ENCODE data around the gene ARID1B.
A peak's percentile ranks its signal among the peaks of the same experiment; 100 is the strongest.

ARID1B gene

DNA sequence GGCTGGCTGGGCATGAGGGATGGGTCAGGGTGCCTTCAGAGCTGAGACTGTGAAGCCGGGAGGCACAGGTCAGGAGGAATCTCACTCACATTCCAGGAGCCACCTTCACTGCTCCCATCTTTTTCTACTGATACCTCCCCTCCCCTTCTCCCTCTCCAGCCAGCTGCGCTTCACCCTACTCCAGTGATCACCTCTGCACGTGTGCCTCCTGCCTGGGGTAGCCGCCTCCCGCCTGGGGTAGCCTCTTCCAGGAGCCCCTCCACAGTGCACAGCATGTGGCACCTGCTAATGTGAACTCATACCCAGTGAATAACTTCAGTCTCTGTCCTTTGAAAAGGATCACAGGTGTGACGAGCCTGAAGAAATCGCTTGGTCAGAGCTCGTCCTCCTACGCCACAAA, 313.6 kb downstream of the ARID1B start:
- DNase-seq (ENCODE audit: extremely low read depth in 1 of 2, low read depth in 1 of 2) = no peak

DNA sequence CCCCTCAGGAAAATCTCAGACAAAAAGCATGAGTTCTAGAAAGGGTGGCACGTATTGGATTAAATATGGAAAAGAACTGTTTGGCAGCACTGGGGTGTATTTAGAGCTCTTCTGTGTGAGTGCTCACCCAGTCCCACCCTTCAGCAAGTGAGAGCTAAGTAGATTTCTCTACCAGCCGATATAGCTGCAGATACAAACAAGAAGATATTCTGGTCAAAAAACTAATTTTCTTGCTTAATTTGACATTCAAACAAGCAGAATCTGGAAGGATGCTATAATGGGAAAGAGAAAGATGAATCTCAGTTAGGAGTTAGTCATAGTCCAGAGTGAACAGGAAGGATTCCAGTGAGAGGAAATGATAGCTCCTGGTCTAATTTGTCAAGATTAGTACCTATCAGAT, 314.1 kb downstream of the ARID1B start:
- DNase-seq (ENCODE audit: extremely low read depth in 1 of 2, low read depth in 1 of 2) = no peak

DNA sequence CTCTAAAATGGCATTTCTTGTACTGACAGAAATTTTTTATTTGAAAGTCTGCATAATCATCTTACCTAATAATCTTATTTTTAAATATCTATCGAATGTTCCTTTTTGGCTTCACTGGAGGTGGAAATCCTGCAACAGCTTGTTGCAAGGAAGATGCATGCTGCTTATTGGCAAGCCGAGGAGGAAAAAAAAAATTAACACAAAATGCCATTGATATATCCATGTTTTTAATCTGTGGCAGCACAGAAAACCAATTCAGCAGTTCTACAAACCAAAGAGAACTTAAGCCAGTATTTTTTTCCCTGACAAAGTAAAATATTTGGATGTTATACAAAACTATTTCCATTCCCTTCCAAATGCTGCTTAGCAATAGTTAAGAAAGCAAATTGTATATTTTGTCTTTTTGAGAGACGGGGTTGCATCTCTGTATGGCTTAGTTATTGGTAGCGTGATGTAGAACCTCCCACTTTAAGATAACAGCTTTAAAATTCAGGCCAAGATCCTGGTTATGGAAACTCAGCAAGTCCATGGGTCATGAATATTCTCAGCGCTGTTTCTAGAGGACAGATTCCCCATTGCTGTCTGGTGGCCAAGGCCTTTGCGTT, 314.8 kb downstream of the ARID1B start:
- DNase-seq (ENCODE audit: extremely low read depth in 1 of 2, low read depth in 1 of 2) = no peak

DNA sequence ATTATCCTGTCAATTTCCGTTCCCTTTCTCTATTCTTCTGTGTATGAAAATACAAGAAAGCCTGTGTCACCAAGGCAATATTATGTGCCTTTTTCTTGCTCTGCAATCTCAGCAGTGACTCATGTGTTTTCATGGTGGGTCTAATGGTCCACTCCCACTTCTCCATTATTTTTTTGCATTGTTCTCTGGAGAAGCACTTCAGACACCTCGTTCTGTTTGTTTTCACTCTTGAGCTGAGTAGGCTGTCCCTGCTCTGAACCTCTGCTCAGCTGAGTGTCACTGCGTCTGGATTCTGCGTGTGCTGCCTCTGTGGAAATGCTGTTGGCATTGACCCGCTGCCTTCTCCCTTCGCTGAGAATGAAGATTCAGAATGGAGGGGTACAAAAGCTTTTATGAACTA, 315.6 kb downstream of the ARID1B start:
- no peak for DNase-seq (ENCODE audit: extremely low read depth in 1 of 2, low read depth in 1 of 2)

DNA sequence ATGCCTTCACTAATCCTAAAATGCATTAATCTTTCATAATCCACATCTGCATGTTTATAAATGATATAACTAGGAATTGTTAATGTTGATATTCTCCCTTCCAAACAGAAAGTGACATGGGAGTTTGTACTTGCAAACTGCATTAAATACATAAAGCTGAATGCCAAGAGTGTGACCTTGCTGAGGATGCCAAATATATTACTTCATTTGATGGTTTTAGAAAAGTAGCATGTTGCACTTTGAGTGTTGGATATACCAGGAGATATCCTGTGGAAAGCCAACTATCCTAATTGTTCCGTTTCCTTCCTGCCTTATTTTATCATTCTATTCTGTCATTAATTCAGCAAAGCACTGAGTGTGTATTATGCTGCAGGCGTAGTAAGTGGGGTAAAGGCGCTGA, 316.4 kb downstream of the ARID1B start:
- DNase-seq (ENCODE audit: extremely low read depth in 1 of 2, low read depth in 1 of 2) = no peak

DNA sequence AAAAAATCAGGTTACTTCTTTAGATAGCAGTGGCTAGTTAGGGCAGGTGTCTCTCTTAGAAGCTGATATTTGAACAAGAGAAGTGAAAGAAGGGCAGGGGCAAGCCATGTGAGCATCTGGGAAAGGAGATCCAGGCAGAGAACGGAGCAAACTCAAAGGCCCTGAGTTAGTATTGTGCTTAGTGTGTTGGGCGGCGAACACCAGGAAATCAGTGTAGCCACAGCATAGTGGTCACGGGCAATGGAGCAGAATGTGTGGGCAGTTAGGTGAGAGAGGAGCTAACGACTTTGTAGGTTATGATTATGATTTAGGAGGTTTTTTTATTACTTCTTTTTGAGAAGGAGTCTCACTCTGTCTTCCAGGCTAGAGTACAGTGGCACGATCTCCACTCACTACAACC, 316.9 kb downstream of the ARID1B start:
- DNase-seq (ENCODE audit: extremely low read depth in 1 of 2, low read depth in 1 of 2) = no peak

DNA sequence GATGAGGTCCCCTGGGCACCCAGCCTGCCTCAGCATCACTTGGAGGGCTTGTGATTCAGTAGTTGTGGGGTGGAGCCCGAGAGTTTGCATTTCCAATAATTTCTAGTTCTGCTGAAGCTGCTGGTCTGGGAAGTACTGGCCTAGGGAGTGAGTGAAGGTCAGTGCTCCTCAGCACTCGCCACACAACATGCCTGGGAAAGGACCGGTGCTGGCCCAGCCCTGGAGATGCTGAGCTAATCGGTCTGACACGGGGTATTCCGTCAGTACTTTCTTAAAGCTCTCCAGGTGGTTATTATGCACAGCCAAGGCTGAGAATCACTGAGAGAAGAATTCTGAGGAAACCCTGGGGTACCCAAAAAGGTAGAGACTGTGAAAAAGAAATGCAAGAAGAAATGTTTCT, 317.9 kb downstream of the ARID1B start:
- DNase-seq (ENCODE audit: extremely low read depth in 1 of 2, low read depth in 1 of 2) = no peak

DNA sequence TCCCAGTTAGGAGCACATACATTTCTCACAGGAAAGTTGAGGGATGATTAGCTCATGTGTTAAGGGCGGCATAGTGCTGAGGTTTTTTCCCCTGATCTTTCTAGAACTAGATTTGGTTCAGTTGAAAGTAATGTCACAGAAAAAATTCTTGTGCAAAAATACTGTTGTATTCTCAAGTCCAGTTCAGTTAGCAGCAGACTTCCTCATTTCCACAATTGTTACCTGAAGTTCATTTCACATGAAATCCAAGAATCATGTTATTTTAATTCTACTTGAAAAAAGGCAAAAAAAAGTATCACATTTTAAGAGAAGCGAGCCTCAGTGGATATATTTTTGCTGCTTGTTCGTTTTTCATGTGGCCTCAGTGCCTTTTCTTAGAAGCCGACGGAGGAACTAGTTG, 318.4 kb downstream of the ARID1B start:
- no peak for DNase-seq (ENCODE audit: extremely low read depth in 1 of 2, low read depth in 1 of 2)

DNA sequence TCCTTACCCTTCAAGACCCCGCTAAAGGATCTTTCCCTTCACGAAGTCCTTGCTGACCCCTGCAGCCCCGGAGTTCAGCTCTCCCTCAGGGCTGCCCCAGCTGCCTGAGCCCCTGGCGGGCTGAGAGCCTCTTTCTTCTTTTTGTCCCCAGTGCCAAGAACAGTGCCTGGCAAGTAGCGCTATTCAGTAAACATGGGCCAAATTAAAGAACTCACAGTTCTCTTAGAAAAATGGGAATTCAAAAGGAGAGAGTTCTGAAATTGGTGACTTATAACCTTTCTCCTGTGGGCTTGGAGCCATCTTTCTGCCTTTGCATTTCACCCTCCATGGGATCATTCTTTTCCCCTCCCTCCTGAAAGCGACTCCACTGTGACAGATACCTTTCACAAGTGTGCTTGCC, 318.9 kb downstream of the ARID1B start:
- DNase-seq (ENCODE audit: extremely low read depth in 1 of 2, low read depth in 1 of 2) = no peak

DNA sequence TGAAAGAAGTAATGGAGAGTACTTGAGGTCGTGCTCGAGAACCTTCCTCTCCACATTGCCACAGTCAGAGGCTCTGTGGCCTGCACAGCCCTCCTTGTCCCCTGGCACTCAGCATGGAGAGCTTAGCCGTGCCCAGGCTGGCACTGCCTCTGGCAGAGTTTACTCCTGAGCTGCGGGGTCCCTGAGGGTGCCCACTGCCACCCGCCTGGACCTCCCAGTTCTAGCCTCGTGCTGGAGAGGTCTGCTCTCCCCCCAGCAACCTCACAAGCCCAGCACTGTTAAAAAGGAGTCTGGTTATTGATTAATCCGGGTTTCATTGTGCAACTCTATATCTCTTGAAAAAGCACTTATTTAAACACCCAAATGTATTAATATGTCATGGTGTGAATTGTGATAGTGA, 319.3 kb downstream of the ARID1B start:
- no peak for DNase-seq (ENCODE audit: extremely low read depth in 1 of 2, low read depth in 1 of 2)

DNA sequence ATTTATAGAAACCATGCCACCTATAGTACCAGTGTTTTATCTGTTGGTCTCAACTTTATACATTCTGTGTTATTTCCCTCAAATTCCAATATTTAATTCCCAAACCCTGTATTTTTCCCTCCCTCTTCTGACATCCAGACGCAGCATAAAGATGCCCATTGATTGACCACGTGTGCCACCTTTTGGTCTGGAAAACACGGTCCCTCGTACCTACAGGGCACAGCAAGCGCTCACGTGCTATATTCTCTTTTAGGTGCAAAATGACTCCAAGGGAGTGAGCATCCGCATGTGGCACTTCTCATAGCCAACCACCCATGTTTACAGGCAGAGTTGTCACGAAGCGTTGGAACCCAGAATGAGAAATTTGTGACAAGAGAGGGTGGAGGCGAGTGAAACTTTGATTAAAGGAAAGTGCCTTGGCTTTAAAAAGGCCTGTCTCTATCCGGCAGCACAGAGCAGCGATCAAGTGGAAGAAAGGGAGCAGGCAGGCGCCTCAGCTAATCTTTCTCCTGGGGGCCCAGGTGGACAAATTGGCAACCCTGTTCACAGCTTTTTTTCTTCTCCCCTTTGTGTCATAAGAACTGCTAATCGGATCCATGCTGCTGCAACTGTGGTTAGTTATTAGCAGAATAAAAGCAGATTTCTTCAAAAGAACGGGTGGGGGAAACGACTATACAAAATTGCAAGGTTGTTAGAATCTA, 320.2 kb downstream of the ARID1B start:
- no peak for DNase-seq (ENCODE audit: extremely low read depth in 1 of 2, low read depth in 1 of 2)

DNA sequence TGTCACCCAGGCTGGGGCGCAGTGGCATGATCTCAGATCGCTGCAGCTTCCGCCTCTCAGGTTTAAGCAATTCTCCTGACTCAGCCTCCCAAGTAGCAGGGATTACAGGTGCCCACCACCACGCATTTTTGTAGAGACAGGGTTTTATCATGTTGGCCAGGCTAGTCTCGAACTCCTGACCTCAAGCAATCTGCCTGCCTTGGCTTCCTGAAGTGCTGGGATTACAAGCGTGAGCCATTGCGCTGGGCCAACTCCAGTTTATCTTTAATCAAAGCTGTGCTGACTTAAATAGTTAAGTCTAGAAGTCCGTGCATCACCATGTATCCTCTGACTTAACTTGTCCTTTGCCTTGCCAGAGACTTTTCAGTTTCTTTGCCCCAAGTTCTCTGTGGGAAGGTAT, 321.8 kb downstream of the ARID1B start:
- no peak for DNase-seq (ENCODE audit: extremely low read depth in 1 of 2, low read depth in 1 of 2)

DNA sequence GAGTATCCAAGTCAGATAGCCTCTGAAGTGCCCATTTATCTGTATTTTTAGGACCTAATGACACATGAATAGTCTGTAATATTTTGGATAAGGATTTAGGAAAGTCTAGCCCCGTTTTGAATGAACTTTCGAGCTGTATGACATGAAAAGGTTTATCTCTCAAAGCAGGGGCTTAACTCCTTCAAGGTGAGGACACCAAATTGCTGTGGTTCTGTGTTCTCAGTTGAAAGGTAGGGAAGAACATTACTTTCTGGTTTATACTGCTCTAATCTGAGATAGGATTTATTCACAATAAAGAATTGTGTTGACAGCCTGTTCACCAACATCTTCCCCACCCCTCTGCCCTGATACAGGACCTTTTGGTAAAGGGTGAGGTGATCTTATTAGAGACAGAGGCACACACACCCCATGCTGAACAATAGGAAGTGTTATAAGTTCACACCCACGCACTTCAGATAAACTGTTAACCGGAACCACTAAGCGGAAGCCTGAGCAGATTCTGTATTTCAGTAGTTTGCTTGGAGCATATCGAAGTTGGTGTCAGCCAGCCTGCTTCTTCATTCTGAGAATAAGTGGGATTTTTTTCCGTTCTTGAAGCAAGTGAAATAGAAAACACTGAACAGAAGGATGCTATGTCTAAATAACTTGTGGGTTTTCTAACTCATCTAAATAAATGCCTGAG, 322.9 kb downstream of the ARID1B start:
- DNase-seq (ENCODE audit: extremely low read depth in 1 of 2, low read depth in 1 of 2) = peak; percentile 10 to 46

DNA sequence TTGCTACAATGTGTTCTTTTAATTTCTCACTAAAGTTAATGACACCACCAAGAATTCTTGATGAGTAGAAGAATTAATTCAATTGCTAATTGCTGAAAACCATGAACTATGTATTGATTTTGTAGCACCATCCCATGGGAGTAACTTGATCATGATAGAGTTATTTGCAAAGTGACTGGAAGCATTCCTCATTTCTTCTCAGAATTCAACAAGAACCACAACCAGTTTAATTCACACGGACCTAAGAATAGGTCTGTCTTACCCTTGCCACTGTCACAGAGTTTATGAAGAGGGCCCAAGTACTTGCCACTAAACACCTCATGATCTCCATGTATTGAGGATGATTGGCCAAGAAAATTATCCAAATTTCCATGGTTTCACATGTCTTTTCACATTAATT, 324.0 kb downstream of the ARID1B start:
- DNase-seq (ENCODE audit: extremely low read depth in 1 of 2, low read depth in 1 of 2) = no peak

DNA sequence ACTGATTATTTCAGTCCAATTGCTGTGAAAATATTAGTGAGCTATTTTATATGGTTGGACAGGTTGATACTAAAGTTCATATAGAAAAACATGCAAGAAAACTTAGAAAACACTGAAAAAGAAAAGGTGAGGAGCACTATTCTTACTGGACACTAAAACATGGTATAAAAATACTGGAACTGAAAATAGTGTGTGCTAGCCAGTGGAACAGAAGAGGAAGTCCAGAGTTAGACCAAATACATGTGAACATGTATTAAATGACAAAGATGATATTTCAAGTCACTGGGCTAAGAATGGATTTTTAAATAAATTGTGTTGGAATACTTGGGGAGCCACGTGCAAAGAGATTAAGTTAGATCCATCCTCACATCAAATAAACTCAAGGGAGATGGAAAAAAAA, 327.6 kb downstream of the ARID1B start:
- no peak for DNase-seq (ENCODE audit: extremely low read depth in 1 of 2, low read depth in 1 of 2)

DNA sequence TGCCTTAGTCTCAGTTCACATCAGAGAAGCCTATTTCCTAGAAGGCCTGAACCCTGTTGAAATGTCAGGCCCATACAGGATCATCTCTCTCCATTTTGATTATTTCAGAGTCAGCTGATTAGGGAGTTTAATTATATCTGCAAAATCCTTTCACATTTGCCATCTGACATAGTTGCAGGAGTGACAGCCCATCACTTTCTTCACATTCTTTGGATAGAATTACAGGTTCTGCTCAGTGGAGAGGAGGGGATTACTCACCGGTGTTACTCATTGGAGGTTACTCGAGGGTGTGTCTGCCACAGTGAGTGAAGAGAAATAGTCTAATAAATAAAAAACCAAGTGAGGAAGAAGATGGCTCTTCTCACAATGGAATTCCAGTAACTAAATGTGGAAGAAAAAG, 329.3 kb downstream of the ARID1B start:
- DNase-seq (ENCODE audit: extremely low read depth in 1 of 2, low read depth in 1 of 2) = peak in 1 of 2 donors; percentile 21

DNA sequence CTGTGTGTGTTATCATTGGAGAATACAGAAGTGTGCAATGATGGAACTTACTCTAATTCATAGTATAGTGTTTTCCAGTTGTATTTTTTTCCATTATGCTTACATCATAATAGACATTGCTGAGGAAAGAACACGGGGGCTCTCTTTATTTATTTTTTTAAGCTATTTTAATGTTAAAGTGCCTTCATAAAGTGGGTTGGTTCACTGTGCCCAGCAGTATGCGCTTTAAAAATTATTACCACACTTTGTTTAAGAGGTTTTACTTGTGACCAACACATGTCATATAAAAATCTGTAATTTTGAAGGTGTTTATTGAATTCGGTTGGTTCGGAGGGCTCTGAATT, 330.4 kb downstream of the ARID1B start:
- no peak for DNase-seq (ENCODE audit: extremely low read depth in 1 of 2, low read depth in 1 of 2)

DNA sequence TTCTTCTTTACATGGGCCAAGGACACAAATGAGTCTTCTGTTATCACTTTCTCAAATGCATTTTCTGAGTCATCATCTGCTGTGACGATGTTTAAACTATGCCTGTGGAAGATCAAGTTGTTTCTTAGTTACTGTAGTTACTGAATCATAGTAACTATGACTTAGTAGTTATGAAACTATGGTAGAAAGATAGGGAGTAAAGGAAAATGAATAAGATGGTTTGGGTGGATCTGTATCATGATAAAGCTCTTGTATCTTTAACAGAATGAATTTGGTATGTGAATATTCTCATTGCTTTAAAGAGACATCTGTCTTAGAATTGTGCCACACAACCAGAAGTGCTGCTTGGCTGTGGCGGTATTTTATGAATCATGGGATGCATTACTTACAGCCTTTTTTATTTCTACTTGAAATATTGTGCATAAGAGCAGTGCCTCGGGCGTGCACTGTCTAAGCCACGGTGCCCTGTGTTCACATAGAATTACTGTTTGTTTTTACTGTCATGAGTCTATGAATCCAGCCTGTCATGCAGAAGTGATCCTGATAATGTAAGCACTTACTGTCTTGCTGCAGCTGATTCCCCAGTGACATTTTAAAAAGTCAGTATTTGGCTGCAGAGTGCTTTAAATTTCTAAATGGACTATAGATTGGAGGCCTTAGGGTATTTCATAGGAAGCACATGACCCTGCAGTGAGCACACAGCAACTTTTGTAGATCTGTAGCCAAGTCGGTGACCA, 330.9 kb downstream of the ARID1B start:
- DNase-seq (ENCODE audit: extremely low read depth in 1 of 2, low read depth in 1 of 2) = peak in 1 of 2 donors; percentile 18

DNA sequence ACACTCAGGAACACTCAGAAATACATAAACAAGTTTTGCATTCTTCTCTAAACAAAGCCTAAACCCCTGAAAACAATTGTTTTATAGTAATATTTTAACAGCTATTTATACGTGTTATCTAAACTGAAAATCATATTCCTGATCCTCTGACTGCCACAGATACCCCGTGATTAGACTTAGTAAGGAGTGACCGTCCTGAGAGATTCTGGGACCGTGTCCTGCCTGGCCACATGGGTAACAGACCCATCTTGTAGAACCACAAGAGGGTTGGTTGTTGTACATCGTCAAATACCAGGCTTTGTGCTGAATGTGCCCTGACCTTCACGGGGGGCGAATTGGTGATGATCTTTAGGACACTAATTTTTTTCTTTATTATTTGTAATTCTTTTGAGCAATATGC, 331.7 kb downstream of the ARID1B start:
- DNase-seq (ENCODE audit: extremely low read depth in 1 of 2, low read depth in 1 of 2) = no peak

DNA sequence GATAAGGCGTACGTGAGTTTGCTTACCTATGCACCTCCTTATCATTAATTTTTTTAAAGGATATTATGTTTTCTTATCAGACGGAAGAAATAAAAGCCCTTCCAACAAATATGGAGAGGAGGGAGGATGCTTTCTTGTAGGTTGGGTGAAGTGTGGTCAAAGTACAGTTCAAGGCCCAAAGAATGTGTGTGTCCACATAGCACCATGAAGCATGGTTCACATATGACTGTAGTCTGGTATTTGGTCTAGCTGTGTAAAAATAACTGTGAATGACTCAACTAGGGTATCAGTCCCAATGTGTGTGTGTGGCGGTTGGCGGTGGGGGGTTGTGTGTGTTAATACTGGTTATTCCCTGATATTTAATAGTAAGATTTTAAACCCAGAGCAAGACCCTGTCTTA, 333.4 kb downstream of the ARID1B start:
- DNase-seq (ENCODE audit: extremely low read depth in 1 of 2, low read depth in 1 of 2) = no peak

DNA sequence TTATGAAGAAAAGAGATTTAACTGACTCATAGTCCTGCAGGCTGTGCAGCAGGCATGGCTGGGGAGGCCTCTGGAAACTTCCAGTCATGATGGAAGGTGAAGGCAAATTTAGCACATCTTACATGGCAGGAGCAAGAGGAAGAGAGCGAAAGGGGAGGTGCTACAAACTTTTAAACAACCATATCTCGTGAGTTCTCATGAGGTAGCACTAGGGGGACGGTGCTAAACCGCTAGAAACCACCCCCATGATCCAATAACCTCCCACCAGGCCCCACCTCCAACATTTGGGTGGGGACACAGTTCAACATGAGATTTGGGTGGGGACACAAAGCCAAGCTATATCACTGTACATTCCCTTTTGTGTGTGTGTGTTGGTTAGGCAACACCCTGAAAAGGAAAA, 336.2 kb downstream of the ARID1B start:
- no peak for DNase-seq (ENCODE audit: extremely low read depth in 1 of 2, low read depth in 1 of 2)

DNA sequence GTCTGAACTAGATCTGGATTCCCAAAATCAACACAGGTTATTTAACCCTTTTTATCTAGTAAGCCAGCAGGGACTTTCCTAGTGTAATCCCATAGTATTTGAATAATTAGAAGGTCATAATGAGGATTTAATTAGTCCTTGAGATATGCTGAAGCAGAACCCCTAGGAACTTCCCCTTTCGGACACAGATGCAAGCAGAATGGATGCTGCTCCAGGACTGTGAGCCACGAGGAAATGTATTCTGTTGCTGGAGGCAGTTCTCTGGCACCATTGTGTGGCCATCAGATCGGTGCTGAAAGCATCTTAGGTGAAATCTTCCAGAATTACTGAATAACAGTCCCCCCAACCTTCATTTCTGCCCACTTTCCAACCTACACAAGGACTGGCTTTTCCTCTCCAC, 339.2 kb downstream of the ARID1B start:
- no peak for DNase-seq (ENCODE audit: extremely low read depth in 1 of 2, low read depth in 1 of 2)
